K562 (cell line): Measurements from ENCODE around the gene CD93. TPM values are rescaled to one million over a fixed set of nuclear protein-coding genes. Genes with fewer than 3 reads are reported as not detected.

Experiments used
- DDX20 ChIP-seq: fragments of 450-650 bp; IDR thresholded peaks from 2 replicates; pipeline ENCODE4 v1.6.1; 2016; ENCODE audit warnings: missing genetic modification characterization, low read depth, mild to moderate bottlenecking, missing compliant biosample characterization, moderate library complexity
- E2F3 ChIP-seq: fragments of 250-450 bp; sonication (Bioruptor Pico); IDR thresholded peaks from 2 replicates; pipeline ENCODE4 v1.4.0; 2020; ENCODE audit warnings: mild to moderate bottlenecking
- ESRRB ChIP-seq: fragments of 250-450 bp; sonication (Bioruptor Pico); IDR thresholded peaks from 2 replicates; pipeline ENCODE4 v1.5.0; 2020; ENCODE audit warnings: mild to moderate bottlenecking, moderate library complexity, borderline replicate concordance
- HLTF ChIP-seq: fragments of 450-650 bp; IDR thresholded peaks from 2 replicates; pipeline ENCODE4 v1.6.1; 2016
- ILF3 ChIP-seq: fragments of 450-650 bp; IDR thresholded peaks from 2 replicates; pipeline ENCODE4 v1.6.1; 2018; ENCODE audit warnings: antibody characterized with exemption, mild to moderate bottlenecking, moderate library complexity, borderline replicate concordance
- KDM1A ChIP-seq, 2 experiments: fragments of 450-650 bp; IDR thresholded peaks; 2 replicates each; pipeline ENCODE4 v1.6.1; 2016; ENCODE audit warnings: mild to moderate bottlenecking in 2 of 2
- MEF2A ChIP-seq: IDR thresholded peaks from 2 replicates; pipeline ENCODE4 v1.6.1; 2011; ENCODE audit warnings: low read depth, mild to moderate bottlenecking, low read length, moderate library complexity; ENCODE audit not compliant: control insufficient read depth
- MEIS2 ChIP-seq: fragments of 450-650 bp; IDR thresholded peaks from 2 replicates; pipeline ENCODE4 v1.6.1; 2014; ENCODE audit warnings: mild to moderate bottlenecking; ENCODE audit not compliant: partially characterized antibody
- NCOA1 ChIP-seq: fragments of 450-650 bp; IDR thresholded peaks from 2 replicates; pipeline ENCODE4 v1.6.1; 2016; ENCODE audit warnings: low read depth
- NR4A1 ChIP-seq, 2 experiments: fragments of 250-450 bp in 1 of 2; fragments of 450-650 bp in 1 of 2; sonication (Bioruptor Pico) in 1 of 2; IDR thresholded peaks; 2 replicates each; pipeline versions ENCODE4 v1.4.0 to v1.6.1; 2016 to 2020; ENCODE audit warnings: mild to moderate bottlenecking in 2 of 2, missing compliant biosample characterization in 1 of 2, missing genetic modification characterization in 1 of 2, moderate library complexity in 1 of 2
- PTBP1 ChIP-seq: fragments of 200-400 bp; formaldehyde crosslinking; IDR thresholded peaks from 2 replicates; pipeline ENCODE4 v1.6.1; 2017; ENCODE audit warnings: low read depth, low read length
- SP1 ChIP-seq: sonication (generic); formaldehyde crosslinking; IDR thresholded peaks from 2 replicates; pipeline ENCODE4 v1.8.1; 2022; ENCODE audit warnings: mild to moderate bottlenecking, missing genetic modification reagents
- SPI1 ChIP-seq: IDR thresholded peaks from 2 replicates; pipeline ENCODE4 v1.6.1; 2011; ENCODE audit warnings: low read depth, low read length, control low read depth, borderline replicate concordance
- SUPT5H ChIP-seq: fragments of 450-650 bp; IDR thresholded peaks from 2 replicates; pipeline ENCODE4 v1.6.1; 2016
- TAL1 ChIP-seq: fragments of 450-650 bp; IDR thresholded peaks from 2 replicates; pipeline ENCODE4 v1.6.1; 2016; ENCODE audit warnings: mild to moderate bottlenecking
- TCF3 ChIP-seq: sonication (generic); formaldehyde crosslinking; IDR thresholded peaks from 2 replicates; pipeline ENCODE4 v1.4.0; 2020; ENCODE audit warnings: mild to moderate bottlenecking, missing genetic modification reagents
- VEZF1 ChIP-seq: fragments of 200-800 bp; sonication (Bioruptor generic); IDR thresholded peaks from 2 replicates; pipeline ENCODE4 v1.6.1; 2017; ENCODE audit warnings: missing genetic modification characterization, missing compliant biosample characterization
- WHSC1 ChIP-seq: IDR thresholded peaks from one replicate; pipeline ENCODE4 v1.6.1; 2012; ENCODE audit warnings: low read length, control low read depth, inconsistent platforms
- XRCC5 ChIP-seq: fragments of 200-400 bp; formaldehyde crosslinking; IDR thresholded peaks from 2 replicates; pipeline ENCODE4 v1.6.1; 2017; ENCODE audit warnings: low read depth, mild to moderate bottlenecking, low read length
- ZBTB7A ChIP-seq: IDR thresholded peaks from 2 replicates; pipeline ENCODE4 v1.6.1; 2011; ENCODE audit warnings: low read depth, mild to moderate bottlenecking, low read length, moderate library complexity, borderline replicate concordance; ENCODE audit not compliant: control insufficient read depth
- ZKSCAN8 ChIP-seq: fragments of 200-800 bp; sonication (Bioruptor generic); IDR thresholded peaks from 2 replicates; pipeline ENCODE4 v1.6.1; 2016; ENCODE audit warnings: missing genetic modification characterization, missing compliant biosample characterization
- ZNF212 ChIP-seq: fragments of 450-650 bp; formaldehyde crosslinking; IDR thresholded peaks from 2 replicates; pipeline ENCODE4 v1.4.0; 2020; ENCODE audit warnings: mild to moderate bottlenecking
- ZNF668 ChIP-seq: fragments of 250-450 bp; sonication (Bioruptor Pico); IDR thresholded peaks from 2 replicates; pipeline ENCODE4 v1.8.0; 2022; ENCODE audit warnings: mild to moderate bottlenecking, inconsistent platforms
- ZNF75A ChIP-seq: fragments of 450-650 bp; formaldehyde crosslinking; IDR thresholded peaks from 2 replicates; pipeline ENCODE4 v1.4.0; 2020; ENCODE audit warnings: mild to moderate bottlenecking
- polyA plus RNA-seq, 8 experiments: library from polyadenylated mRNA; depleted of rRNA in 4 of 8; stranded (reverse) in 5 of 8; unstranded in 3 of 8; fragments of >200 nt; fragmentation: Nextera tagmentation in 2 of 8; fragmentation: Illumina TruSeq in 1 of 8; extraction: Ambion mirVana in 2 of 8; extraction: Trizol in 1 of 8; gene quantifications; 2 replicates each; pipeline versions ENCODE4 v1.2.1 to v1.2.3, GENCODE V29; 2011 to 2014; ENCODE audit warnings: inconsistent platforms in 1 of 8, missing spikeins in 1 of 8
- total RNA-seq, 7 experiments: library from RNA; depleted of rRNA in 6 of 7; stranded (reverse); fragments of >200 nt in 6 of 7; fragmentation: Illumina TruSeq in 2 of 7; extraction: Trizol in 2 of 7; gene quantifications; 2 replicates each; pipeline versions ENCODE4 v1.2.1 to v1.2.3, GENCODE V29; 2011 to 2021; ENCODE audit warnings: low replicate concordance in 1 of 7
- TF ChIP-seq, protein P1 (sequence below): fragments of 250-450 bp; sonication (Bioruptor Pico); IDR thresholded peaks from 2 replicates; pipeline ENCODE4 v1.9.0; 2021; ENCODE audit warnings: mild to moderate bottlenecking, inconsistent platforms
- TF ChIP-seq, protein P2 (sequence below): fragments of 200-800 bp; sonication (Bioruptor generic); IDR thresholded peaks from 2 replicates; pipeline ENCODE4 v1.6.1; 2017; ENCODE audit warnings: missing genetic modification characterization, missing compliant biosample characterization

CD93 gene
- total and polyA plus RNA-seq, 9 of the 15 experiments (the other 6 are each of a cell fraction or from before 2014, with no cell fraction given), result 0.03 to 0.20 (median 0.05) TPM

- TF ChIP-seq ZNF212 (CRISPR knock-in tag) (no peak), NR4A1 (CRISPR knock-in tag; IDR thresholded peaks at IDR 0.05) (no peak), NR4A1 (tag; IDR thresholded peaks at IDR 0.05) (no peak), NCOA1 (no peak), TCF3 (peak; percentile 65), MEIS2 (peak; percentile 87), XRCC5 (no peak), MEF2A (peak; percentile 34; the same call in 1 of the 2 replicates), SUPT5H (no peak), KDM1A (IDR thresholded peaks at IDR 0.05) (peak; percentile 66 to 72), TAL1 (peak; percentile 22; the same call in 1 of the 2 replicates), WHSC1 (no peak), E2F3 (CRISPR knock-in tag) (no peak), ESRRB (no peak), ZNF75A (no peak), PTBP1 (no peak), DDX20 (tag) (no peak), ZKSCAN8 (CRISPR knock-in tag) (no peak), VEZF1 (CRISPR knock-in tag) (peak; percentile 23), ILF3 (no peak), ZBTB7A (no peak), ZNF668 (CRISPR knock-in tag) (no peak), HLTF (no peak), SPI1 (no peak), SP1 (CRISPR knock-in tag) (no peak)
- TF ChIP-seq, protein P1, sequence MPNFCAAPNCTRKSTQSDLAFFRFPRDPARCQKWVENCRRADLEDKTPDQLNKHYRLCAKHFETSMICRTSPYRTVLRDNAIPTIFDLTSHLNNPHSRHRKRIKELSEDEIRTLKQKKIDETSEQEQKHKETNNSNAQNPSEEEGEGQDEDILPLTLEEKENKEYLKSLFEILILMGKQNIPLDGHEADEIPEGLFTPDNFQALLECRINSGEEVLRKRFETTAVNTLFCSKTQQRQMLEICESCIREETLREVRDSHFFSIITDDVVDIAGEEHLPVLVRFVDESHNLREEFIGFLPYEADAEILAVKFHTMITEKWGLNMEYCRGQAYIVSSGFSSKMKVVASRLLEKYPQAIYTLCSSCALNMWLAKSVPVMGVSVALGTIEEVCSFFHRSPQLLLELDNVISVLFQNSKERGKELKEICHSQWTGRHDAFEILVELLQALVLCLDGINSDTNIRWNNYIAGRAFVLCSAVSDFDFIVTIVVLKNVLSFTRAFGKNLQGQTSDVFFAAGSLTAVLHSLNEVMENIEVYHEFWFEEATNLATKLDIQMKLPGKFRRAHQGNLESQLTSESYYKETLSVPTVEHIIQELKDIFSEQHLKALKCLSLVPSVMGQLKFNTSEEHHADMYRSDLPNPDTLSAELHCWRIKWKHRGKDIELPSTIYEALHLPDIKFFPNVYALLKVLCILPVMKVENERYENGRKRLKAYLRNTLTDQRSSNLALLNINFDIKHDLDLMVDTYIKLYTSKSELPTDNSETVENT (CRISPR knock-in tag), result no peak
- TF ChIP-seq, protein P2, sequence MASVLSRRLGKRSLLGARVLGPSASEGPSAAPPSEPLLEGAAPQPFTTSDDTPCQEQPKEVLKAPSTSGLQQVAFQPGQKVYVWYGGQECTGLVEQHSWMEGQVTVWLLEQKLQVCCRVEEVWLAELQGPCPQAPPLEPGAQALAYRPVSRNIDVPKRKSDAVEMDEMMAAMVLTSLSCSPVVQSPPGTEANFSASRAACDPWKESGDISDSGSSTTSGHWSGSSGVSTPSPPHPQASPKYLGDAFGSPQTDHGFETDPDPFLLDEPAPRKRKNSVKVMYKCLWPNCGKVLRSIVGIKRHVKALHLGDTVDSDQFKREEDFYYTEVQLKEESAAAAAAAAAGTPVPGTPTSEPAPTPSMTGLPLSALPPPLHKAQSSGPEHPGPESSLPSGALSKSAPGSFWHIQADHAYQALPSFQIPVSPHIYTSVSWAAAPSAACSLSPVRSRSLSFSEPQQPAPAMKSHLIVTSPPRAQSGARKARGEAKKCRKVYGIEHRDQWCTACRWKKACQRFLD (CRISPR knock-in tag), result no peak
Measured at GRCh38 chr20:23092384-23092756, 6.2 kb upstream of the CD93 start (continued).
